Raji (cell line): Measurements from ENCODE around the gene TMCO4.

Source experiments
- POLR2A ChIP-seq: IDR thresholded peaks from 2 replicates; pipeline ENCODE4 v1.6.1; 2011; ENCODE audit warnings: low read depth, low read length, control low read depth; ENCODE audit not compliant: insufficient read depth

The TMCO4 gene

GRCh38 chr1:19644681-19645410 lies 154.9 kb downstream of the TMCO4 start:
- no peak for TF ChIP-seq POLR2A

DNA sequence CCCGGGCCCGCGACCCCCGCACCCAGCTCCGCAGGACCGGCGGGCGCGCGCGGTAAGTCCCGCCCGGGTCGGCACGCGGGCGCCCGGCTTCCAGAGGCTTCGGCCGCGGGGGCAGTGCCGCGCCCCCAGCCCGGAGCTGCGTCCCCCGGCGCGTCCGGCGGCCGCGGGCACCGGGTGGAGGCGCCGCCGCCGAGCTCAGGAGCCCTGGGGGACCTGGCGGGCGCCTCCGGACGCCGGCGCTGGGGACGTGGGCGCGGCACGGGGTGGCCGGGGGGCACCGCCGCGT lies 155.4 kb downstream of the TMCO4 start:
- TF ChIP-seq POLR2A, result no peak

DNA sequence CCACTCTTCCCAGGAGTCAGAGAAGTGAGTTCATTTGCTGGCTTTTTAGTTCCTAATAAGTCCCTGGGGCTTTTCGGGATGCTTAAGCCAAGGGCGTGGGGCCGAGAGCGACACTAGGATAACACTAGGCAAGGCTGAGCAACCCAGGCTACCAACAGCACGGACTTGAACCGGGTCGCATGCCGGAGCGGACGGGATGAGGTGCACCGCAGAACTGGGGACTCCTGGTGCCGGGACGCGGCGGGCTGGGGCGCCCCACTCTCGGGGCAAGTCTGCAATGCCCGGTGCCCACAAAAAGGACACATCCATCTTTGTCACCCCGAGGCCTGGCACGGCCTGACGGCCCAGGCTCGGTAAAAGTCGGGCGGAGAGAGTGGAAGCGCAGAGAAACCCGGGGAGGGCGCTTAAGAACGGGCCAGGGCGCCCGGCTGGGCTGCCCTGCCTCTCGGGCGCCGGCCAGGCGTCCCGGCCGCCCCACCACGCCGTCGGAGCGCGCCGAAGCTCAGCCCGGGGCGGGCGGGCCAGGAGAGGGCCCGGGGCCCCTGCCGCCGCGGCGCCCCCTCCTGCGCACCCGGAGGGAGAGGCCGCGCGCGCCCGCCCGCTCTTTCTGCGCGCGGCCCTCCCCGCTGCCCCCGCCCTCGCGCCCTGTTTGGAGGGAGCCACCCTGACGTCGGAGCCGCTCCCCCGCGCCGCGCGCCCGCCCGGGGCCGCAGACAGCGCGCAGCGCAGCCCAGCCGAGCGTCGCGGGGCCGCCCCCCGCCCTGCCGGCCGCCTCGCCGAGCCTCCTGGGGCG lies 155.9 kb downstream of the TMCO4 start, which contains the start of gene NBL1:
Gene NBL1 (plus strand): TSS at position 710 of the 793 bp plus-strand sequence. CDS start 10,720 bp downstream, outside the sequence.
- TF ChIP-seq POLR2A, result no peak

- no peak for TF ChIP-seq POLR2A
These were observed 156.6 kb downstream of the TMCO4 start for GRCh38 chr1:19643121-19643520.

- no peak for TF ChIP-seq POLR2A
These were observed 159.1 kb downstream of the TMCO4 start for GRCh38 chr1:19640363-19641316.

- TF ChIP-seq POLR2A, result no peak
These were observed 159.7 kb downstream of the TMCO4 start for GRCh38 chr1:19639999-19640362.

- TF ChIP-seq POLR2A, result no peak
These were observed 162.1 kb downstream of the TMCO4 start for GRCh38 chr1:19637606-19638005.

DNA sequence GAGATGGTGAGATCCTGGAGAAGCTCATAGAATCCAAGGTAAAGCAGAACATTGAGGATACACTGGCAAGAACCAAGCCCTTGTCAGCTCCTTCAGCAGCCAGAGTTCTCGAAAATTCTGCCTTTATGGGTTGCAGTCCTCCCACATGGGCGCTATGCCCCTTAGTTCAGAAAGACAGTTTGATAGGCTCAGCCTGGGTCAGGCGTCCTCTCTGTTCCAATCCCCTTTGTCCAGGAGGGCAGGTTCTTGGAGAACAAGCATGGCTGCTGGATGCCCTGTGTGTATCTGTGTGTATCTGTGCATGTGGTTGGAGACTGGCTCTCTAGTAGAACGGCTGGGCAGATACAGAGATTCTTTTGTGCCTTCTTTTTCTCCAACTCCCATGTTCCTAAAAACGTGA lies 163.7 kb downstream of the TMCO4 start:
- no peak for TF ChIP-seq POLR2A

DNA sequence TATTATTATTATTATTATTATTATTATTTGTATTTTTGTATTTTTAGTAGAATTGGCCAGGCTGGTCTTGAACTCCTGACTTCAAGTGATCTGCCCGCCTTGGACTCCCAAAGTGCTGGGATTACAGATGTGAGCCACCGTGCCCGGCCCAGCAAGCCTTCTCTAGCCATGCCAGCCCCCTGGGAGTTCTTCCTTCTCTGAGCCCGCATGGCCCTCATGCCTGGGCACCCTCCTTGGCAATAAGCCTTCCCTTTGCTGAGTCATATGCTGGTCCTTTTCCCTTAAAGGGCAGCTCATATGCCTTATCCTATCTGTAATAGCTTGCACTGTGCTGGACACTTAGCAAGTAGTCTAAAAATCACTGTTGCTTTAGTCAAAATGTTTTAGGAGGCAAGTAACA lies 164.1 kb downstream of the TMCO4 start:
- no peak for TF ChIP-seq POLR2A

DNA sequence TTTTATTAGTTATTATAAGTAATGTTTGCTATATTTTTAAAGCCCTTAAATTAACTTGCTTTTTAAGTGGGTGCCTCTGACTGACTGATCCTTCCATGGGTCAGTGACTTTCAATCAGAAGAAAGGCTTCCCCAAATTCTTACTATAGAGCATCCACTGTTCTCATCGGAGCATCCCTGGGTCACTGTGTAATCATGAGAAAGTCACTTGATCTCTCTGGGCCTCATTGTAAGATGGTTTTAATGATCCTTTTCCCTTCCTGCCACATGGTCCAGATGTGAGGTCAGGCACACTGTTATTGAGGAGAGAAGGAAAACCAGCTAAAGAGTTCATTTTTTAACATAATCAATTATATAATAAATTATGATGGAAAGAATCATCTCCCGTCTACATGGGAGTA lies 166.6 kb downstream of the TMCO4 start:
- no peak for TF ChIP-seq POLR2A
